ENCODE data around the gene SLC51B. TPM values are rescaled to one million over a fixed set of nuclear protein-coding genes. Genes with fewer than 3 reads are reported as not detected.

SLC51B gene
- total and polyA plus RNA-seq, 9 of the 15 experiments (the other 6 are each of a cell fraction or from before 2014, with no cell fraction given) = not detected

DNA sequence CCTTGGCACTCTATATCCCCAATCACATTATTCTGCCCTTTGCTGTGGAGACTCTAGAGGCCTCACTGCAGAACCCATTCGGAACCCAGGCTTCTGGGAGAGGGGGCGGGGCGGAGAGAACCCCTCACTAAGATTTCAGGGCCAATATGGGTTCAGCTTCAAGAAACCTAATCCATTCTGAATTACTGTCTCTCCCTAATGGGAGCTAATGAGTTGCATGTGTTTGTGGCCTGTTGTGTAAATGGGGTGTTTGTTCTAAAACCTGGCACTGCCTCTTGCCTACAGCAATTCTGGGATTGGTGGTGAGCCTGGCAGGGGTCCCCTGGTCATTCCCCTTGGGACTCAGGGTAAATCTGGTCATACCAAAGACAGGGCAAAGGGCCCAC lies 23.2 kb downstream of the SLC51B start:
- no peaks in the 10 kb centered on the region for H3K9me1 ChIP-seq (ENCODE audit: control insufficient read depth, insufficient read depth, low read length)
- TF ChIP-seq HINFP (tag; conservative IDR thresholded peaks at IDR 0.05; ENCODE audit: low read depth) (no peak), ARID1B (IDR thresholded peaks at IDR 0.05) (no peak)
- ATAC-seq (no peak), DNase-seq (ENCODE audit: extremely low read depth in 1 of 4, low spot score in 3 of 4) (no peak), FAIRE-seq (no peak)
- peaks cover 19 to 50% of the 10 kb centered on the region in 2 experiments for H3K27me3 ChIP-seq (ENCODE audit: control insufficient read depth in 2 of 2, insufficient read depth in 2 of 2, low read length in 2 of 2)
- in situ Hi-C loops (cut with MboI) (no loop called here), intact Hi-C loops (cut with micrococcal nuclease) (no loop called here)
- H3K9ac ChIP-seq (ENCODE audit: insufficient read depth in 1 of 2, low read depth in 2 of 2, low read length in 2 of 2) = no peak overlapping the region
- H3K4me3 ChIP-seq = no peak overlapping the region
- WGBS (ENCODE audit: insufficient coverage, low coverage, missing lambda C conversion rate) = 37% methylated on average over 3 of the region's 3 CpGs
- H2AFZ ChIP-seq (ENCODE audit: low read depth, low read length) = no peak overlapping the region
- H3K79me2 ChIP-seq (ENCODE audit: control insufficient read depth, insufficient read depth, low read length) = no peaks in the 10 kb centered on the region
- no peaks in the 10 kb centered on the region for H3K36me3 ChIP-seq (ENCODE audit: control insufficient read depth, insufficient read depth, low read length)
- no peak overlapping the region for H3K27ac ChIP-seq (ENCODE audit: extremely low read depth, low read depth, low read length)
- no peak overlapping the region for H3K4me2 ChIP-seq (ENCODE audit: insufficient read depth, low read length)
- peaks cover 0 to 10% of the 10 kb centered on the region in 2 experiments; a peak in 1 of 5 replicates for H3K4me1 ChIP-seq (replicated peaks in 1 of 2; ENCODE audit: control insufficient read depth in 2 of 2, insufficient read depth in 2 of 2, low read length in 2 of 2)
- 0 out of 2 replicates have a peak, but pooled peaks cover 3% of the 10 kb centered on the region for H4K20me1 ChIP-seq (replicated peaks; ENCODE audit: control insufficient read depth, insufficient read depth, low read length)
- CTCF ChIA-PET (ENCODE audit: low intra/inter-chr PET ratio) = no interaction called here
- POLR2A ChIA-PET = interaction anchor here (1.0 to 1.8 kb wide), 3 partner anchors 12 to 16 kb away, joined by 3 to 7 read pairs (median 4); no protein-coding TSS in a partner anchor
- H3K9me3 ChIP-seq (replicated peaks; ENCODE audit: control insufficient read depth, insufficient read depth, low read depth, low read length) = no peaks in the 10 kb centered on the region
- BruUV-seq (replicated peaks) = no TSS peak

DNA sequence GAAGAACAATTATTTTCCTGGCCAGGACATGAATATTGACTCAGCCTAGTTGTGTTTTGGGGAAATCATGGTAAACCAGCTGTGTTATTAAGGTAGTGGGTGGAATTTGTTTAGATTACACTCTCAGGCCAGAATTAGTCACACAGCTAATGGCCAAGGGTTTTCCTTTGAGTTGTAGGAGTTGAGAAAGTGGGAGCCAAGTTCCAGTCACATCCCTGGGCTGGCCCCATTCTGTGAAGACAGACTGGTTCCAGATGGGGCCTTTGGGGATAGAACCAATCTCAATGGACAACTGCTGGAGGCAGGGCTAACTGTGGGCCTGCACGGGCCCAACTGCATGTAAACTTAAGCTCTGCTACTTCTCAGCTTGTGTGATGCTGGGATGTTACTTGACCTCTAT lies 24.0 kb downstream of the SLC51B start:
- CTCF ChIA-PET (ENCODE audit: low intra/inter-chr PET ratio) = no interaction called here
- intact Hi-C loops (cut with micrococcal nuclease) = no loop called here
- no peak for DNase-seq (ENCODE audit: extremely low read depth in 1 of 4, low spot score in 3 of 4)
- TF ChIP-seq MYC (IDR thresholded peaks at IDR 0.05; ENCODE audit: low read depth, low read length) = no peak
- TF ChIP-seq MYC (CRISPR knock-in tag; IDR thresholded peaks at IDR 0.05; ENCODE audit: borderline replicate concordance, low read depth) = no peak
- no peak for TF ChIP-seq YY1 (IDR thresholded peaks at IDR 0.05; ENCODE audit: borderline replicate concordance in 1 of 3, control insufficient read depth in 1 of 3, extremely low read depth in 1 of 3, insufficient read depth in 3 of 3, insufficient read length in 1 of 3, insufficient replicate concordance in 2 of 3, low read depth in 1 of 3, low read length in 2 of 3)
- TF ChIP-seq, protein P1, sequence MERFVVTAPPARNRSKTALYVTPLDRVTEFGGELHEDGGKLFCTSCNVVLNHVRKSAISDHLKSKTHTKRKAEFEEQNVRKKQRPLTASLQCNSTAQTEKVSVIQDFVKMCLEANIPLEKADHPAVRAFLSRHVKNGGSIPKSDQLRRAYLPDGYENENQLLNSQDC (CRISPR knock-in tag; IDR thresholded peaks at IDR 0.05) = no peak
- no peak for TF ChIP-seq NR2C1 (IDR thresholded peaks at IDR 0.05)
- TF ChIP-seq NR2C1 (tag; IDR thresholded peaks at IDR 0.05) = no peak
- no peak for TF ChIP-seq POLR2AphosphoS5 (IDR thresholded peaks at IDR 0.05; ENCODE audit: control insufficient read depth, insufficient read depth, low read depth, low read length)
- TF ChIP-seq RAD21 (CRISPR knock-in tag; conservative IDR thresholded peaks at IDR 0.05 in 1 of 2, IDR thresholded peaks at IDR 0.05 in 1 of 2) = no peak
- TF ChIP-seq ATF4 (CRISPR knock-in tag; IDR thresholded peaks at IDR 0.05) = no peak

More for the DNA sequence above, 24.0 kb downstream of the SLC51B start:
- BruUV-seq (replicated peaks) = no TSS peak
- H3K36me3 ChIP-seq (ENCODE audit: control insufficient read depth, insufficient read depth, low read length) = no peaks in the 10 kb centered on the region
- no peak overlapping the region for H3K27ac ChIP-seq (ENCODE audit: extremely low read depth, low read depth, low read length)
- H2AFZ ChIP-seq (ENCODE audit: low read depth, low read length) = no peak overlapping the region
- H3K27me3 ChIP-seq (ENCODE audit: control insufficient read depth in 2 of 2, insufficient read depth in 2 of 2, low read length in 2 of 2) = peaks cover 15 to 46% of the 10 kb centered on the region in 2 experiments
- ATAC-seq (peak; percentile 26; the same call in 2 of the 3 replicates), FAIRE-seq (peak; percentile 26)
- H4K20me1 ChIP-seq (replicated peaks; ENCODE audit: control insufficient read depth, insufficient read depth, low read length) = 0 out of 2 replicates have a peak, but pooled peaks cover 3% of the 10 kb centered on the region
- no peaks in the 10 kb centered on the region for H3K9me3 ChIP-seq (replicated peaks; ENCODE audit: control insufficient read depth, insufficient read depth, low read depth, low read length)
- H3K4me3 ChIP-seq = no peak overlapping the region
- 0% methylated on average over 1 of the region's 1 CpG for WGBS (ENCODE audit: insufficient coverage, low coverage, missing lambda C conversion rate)
- no peaks in the 10 kb centered on the region for H3K9me1 ChIP-seq (ENCODE audit: control insufficient read depth, insufficient read depth, low read length)
- H3K4me2 ChIP-seq (ENCODE audit: insufficient read depth, low read length) = no peak overlapping the region
- no peak overlapping the region for H3K9ac ChIP-seq (ENCODE audit: insufficient read depth in 1 of 2, low read depth in 2 of 2, low read length in 2 of 2)
- no peaks in the 10 kb centered on the region for H3K79me2 ChIP-seq (ENCODE audit: control insufficient read depth, insufficient read depth, low read length)
- POLR2A ChIA-PET = interaction anchor here (0.8 to 1.8 kb wide), 2 partner anchors 9 to 13 kb away, joined by 3 to 7 read pairs; no protein-coding TSS in a partner anchor
- in situ Hi-C loops (cut with MboI) = no loop called here
- peaks cover 0 to 10% of the 10 kb centered on the region in 2 experiments; a peak in 1 of 5 replicates for H3K4me1 ChIP-seq (replicated peaks in 1 of 2; ENCODE audit: control insufficient read depth in 2 of 2, insufficient read depth in 2 of 2, low read length in 2 of 2)
